HEK293 (cell line): ENCODE measurements around the gene HSF2BP.

Experiments
- KLF17 ChIP-seq: fragments of 450-650 bp; formaldehyde crosslinking; IDR thresholded peaks from 2 replicates; pipeline ENCODE4 v1.5.1; 2016; ENCODE audit warnings: missing biosample characterization, missing genetic modification characterization
- PATZ1 ChIP-seq: fragments of 450-650 bp; formaldehyde crosslinking; IDR thresholded peaks from 2 replicates; pipeline ENCODE4 v1.5.1; 2016; ENCODE audit warnings: missing biosample characterization, missing genetic modification characterization
- ZBTB26 ChIP-seq: fragments of 450-650 bp; formaldehyde crosslinking; optimal IDR thresholded peaks from 2 replicates; pipeline ENCODE3; 2016; ENCODE audit warnings: missing biosample characterization, mild to moderate bottlenecking, missing genetic modification characterization
- ZNF214 ChIP-seq: fragments of 450-650 bp; formaldehyde crosslinking; IDR thresholded peaks from 2 replicates; pipeline ENCODE4 v1.5.1; 2017; ENCODE audit warnings: missing biosample characterization, mild to moderate bottlenecking, missing genetic modification characterization, borderline replicate concordance
- ZNF292 ChIP-seq: fragments of 450-650 bp; formaldehyde crosslinking; IDR thresholded peaks from 2 replicates; pipeline ENCODE4 v1.5.1; 2016; ENCODE audit warnings: low read depth, missing biosample characterization, missing genetic modification characterization, borderline replicate concordance
- ZNF394 ChIP-seq: fragments of 450-650 bp; formaldehyde crosslinking; IDR thresholded peaks from 2 replicates; pipeline ENCODE4 v1.5.1; 2016; ENCODE audit warnings: missing biosample characterization, missing genetic modification characterization, mild to moderate bottlenecking, moderate library complexity, borderline replicate concordance
- ZNF530 ChIP-seq: fragments of 450-650 bp; formaldehyde crosslinking; IDR thresholded peaks from 2 replicates; pipeline ENCODE4 v1.5.1; 2016; ENCODE audit warnings: low read depth, missing biosample characterization, missing genetic modification characterization
- ZNF777 ChIP-seq: fragments of 450-650 bp; formaldehyde crosslinking; IDR thresholded peaks from 2 replicates; pipeline ENCODE4 v1.5.1; 2017; ENCODE audit warnings: missing biosample characterization, missing genetic modification characterization, borderline replicate concordance
- TF ChIP-seq, protein P1 (sequence below): fragments of 450-650 bp; formaldehyde crosslinking; IDR thresholded peaks from 2 replicates; pipeline ENCODE4 v1.5.1; 2016; ENCODE audit warnings: missing biosample characterization, missing genetic modification characterization

DNA sequence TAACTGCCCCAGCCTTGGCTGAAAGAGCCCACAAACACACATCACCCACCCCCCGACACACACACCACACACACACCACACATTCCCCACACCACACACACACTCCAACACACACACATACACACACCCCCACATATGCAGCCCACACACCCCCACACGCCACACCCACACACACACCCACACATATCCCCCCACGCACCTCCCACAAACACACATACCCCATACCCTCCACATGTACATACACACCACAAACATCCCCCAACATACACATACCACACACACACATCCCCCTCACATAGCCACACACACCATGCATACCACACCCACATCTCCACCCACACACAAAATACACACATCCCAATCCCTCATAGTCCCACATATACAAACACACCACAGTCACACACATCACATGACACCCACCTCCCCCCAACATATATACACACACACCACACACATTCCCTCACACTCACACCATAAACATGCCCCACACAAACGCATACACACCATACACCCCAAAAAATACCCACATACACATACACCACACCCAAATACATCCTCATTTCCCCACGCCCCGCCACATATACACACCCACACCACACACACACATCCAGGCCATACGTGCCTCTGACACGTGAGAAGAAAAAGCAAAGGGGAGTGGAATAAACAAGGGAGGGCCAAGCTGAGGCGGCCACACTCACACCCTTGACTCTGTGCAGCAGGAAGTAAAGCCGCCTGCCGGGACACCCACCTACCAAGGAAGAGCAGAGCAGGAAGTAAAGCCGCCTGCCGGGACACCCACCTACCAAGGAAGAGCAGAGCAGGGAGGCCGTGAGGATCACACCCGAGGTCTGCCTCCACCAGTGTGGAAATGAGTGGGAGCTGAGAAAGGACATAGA is 53.7 kb downstream of the HSF2BP start:
- TF ChIP-seq ZNF530, result no peak
- TF ChIP-seq ZNF394 (tag by site-specific recombination), result no peak
- no peak for TF ChIP-seq ZNF777
- no peak for TF ChIP-seq PATZ1 (tag by site-specific recombination)
- TF ChIP-seq, protein P1, sequence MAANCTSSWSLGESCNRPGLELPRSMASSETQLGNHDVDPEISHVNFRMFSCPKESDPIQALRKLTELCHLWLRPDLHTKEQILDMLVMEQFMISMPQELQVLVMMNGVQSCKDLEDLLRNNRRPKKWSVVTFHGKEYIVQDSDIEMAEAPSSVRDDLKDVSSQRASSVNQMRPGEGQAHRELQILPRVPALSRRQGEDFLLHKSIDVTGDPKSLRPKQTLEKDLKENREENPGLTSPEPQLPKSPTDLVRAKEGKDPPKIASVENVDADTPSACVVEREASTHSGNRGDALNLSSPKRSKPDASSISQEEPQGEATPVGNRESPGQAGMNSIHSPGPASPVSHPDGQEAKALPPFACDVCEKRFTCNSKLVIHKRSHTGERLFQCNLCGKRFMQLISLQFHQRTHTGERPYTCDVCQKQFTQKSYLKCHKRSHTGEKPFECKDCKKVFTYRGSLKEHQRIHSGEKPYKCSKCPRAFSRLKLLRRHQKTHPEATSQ (tag by site-specific recombination), result no peak
- no peak for TF ChIP-seq ZNF214 (tag by site-specific recombination)
- TF ChIP-seq ZNF292 (tag by site-specific recombination), result peak; percentile 26; the same call in 1 of the 2 replicates
- no peak for TF ChIP-seq ZBTB26 (tag by site-specific recombination)
- no peak for TF ChIP-seq KLF17 (tag by site-specific recombination)
